Stimulated activated naive B cell treated with anti-CD40 and anti-IgM and Interleukin-4, amounts not matched to agents 10 μg/mL and 1 μg/mL and 100 μg/mL, for 72 hours (primary cell): Measurements from ENCODE around the gene SYNGR1.
A peak's percentile ranks its signal among the peaks of the same experiment; 100 is the strongest.
"Not testable (repeated sequence)": the region's sequence is repeated elsewhere in the genome, so short reads cannot be mapped to it uniquely, and the experiment has no call there.

Experiments used
- ATAC-seq, 2 donors: fragments of 150-1000 bp; cut with Tn5 transposase; replicated peaks; 2 replicates each; pipeline ENCODE4 v1.10.0; 2021; ENCODE audit warnings: moderate library complexity in 1 of 2
- DNase-seq: peaks from one replicate; pipeline ENCODE4 v3.0.0; 2021
- H3K27ac Mint-ChIP-seq: one replicate; pipeline ENCODE4 v1.8.0; 2022; ENCODE audit warnings: mild to moderate bottlenecking, mixed read lengths
- H3K27me3 Mint-ChIP-seq, 2 donors: one replicate each; pipeline ENCODE4 v1.8.0; 2022; ENCODE audit warnings: mixed read lengths in 2 of 2
- H3K36me3 Mint-ChIP-seq, 2 donors: one replicate each; pipeline ENCODE4 v1.8.0; 2022; ENCODE audit warnings: mixed read lengths in 2 of 2, mild to moderate bottlenecking in 1 of 2
- H3K4me1 Mint-ChIP-seq, 2 donors: one replicate each; pipeline ENCODE4 v1.8.0; 2022; ENCODE audit warnings: mixed read lengths in 2 of 2, mild to moderate bottlenecking in 1 of 2
- H3K4me3 Mint-ChIP-seq, 2 donors: one replicate each; pipeline ENCODE4 v1.8.0; 2022; ENCODE audit warnings: mild to moderate bottlenecking in 2 of 2, mixed read lengths in 2 of 2, moderate library complexity in 1 of 2
- H3K9me3 Mint-ChIP-seq, 2 donors: one replicate each; pipeline ENCODE4 v1.8.0; 2022; ENCODE audit warnings: mixed read lengths in 2 of 2, mild to moderate bottlenecking in 1 of 2

Gene SYNGR1

GRCh38 chr22:39351689-39352214 is 2.0 kb downstream of the SYNGR1 start:
- ATAC-seq (peak; percentile 88 to 89), DNase-seq (peak; percentile 77)
- peak overlapping the region; percentile 85 for H3K27ac Mint-ChIP-seq
- no peaks in the 10 kb centered on the region for H3K27me3 Mint-ChIP-seq
- H3K36me3 Mint-ChIP-seq = no peaks in the 10 kb centered on the region
- H3K4me1 Mint-ChIP-seq = peaks cover 23 to 34% of the 10 kb centered on the region in 2 donors
- no peaks in the 10 kb centered on the region for H3K9me3 Mint-ChIP-seq
- H3K4me3 Mint-ChIP-seq = peak overlapping the region; percentile 81 to 89

GRCh38 chr22:39352306-39352891 is 2.6 kb downstream of the SYNGR1 start:
- peak overlapping the region in 1 of 2 donors; percentile 89 for H3K4me3 Mint-ChIP-seq
- H3K27ac Mint-ChIP-seq = no peak overlapping the region
- peaks cover 23 to 34% of the 10 kb centered on the region in 2 donors for H3K4me1 Mint-ChIP-seq
- no peaks in the 10 kb centered on the region for H3K36me3 Mint-ChIP-seq
- DNase-seq (no peak), ATAC-seq (no peak)
- H3K27me3 Mint-ChIP-seq = no peaks in the 10 kb centered on the region
- H3K9me3 Mint-ChIP-seq = no peaks in the 10 kb centered on the region

- Mint-ChIP-seq H3K36me3 (peaks cover 1% of the 10 kb centered on the region in 2 donors), H3K27me3 (no peaks in the 10 kb centered on the region), H3K9me3 (no peaks in the 10 kb centered on the region), H3K4me3 (no peak overlapping the region), H3K4me1 (peaks cover 23 to 34% of the 10 kb centered on the region in 2 donors), H3K27ac (no peak overlapping the region)
- DNase-seq (no peak), ATAC-seq (no peak)
Observed at GRCh38 chr22:39353346-39353745, 3.6 kb downstream of the SYNGR1 start.

- Mint-ChIP-seq H3K27ac (peak overlapping the region; percentile 42), H3K4me3 (no peak overlapping the region), H3K36me3 (peaks cover 3 to 7% of the 10 kb centered on the region in 2 donors), H3K4me1 (peaks cover 16 to 25% of the 10 kb centered on the region in 2 donors), H3K27me3 (no peaks in the 10 kb centered on the region), H3K9me3 (no peaks in the 10 kb centered on the region)
- DNase-seq (no peak), ATAC-seq (no peak)
Observed at GRCh38 chr22:39355080-39355479, 5.3 kb downstream of the SYNGR1 start.

GRCh38 chr22:39355805-39356204 is 6.0 kb downstream of the SYNGR1 start:
- not testable (repeated sequence) for H3K27me3 Mint-ChIP-seq, H3K4me3 Mint-ChIP-seq, H3K27ac Mint-ChIP-seq, H3K9me3 Mint-ChIP-seq, ATAC-seq, DNase-seq, H3K36me3 Mint-ChIP-seq
- H3K4me1 Mint-ChIP-seq = peaks cover 16 to 25% of the 10 kb centered on the region in 2 donors

GRCh38 chr22:39356464-39356863 is 6.7 kb downstream of the SYNGR1 start:
- Mint-ChIP-seq H3K9me3 (no peaks in the 10 kb centered on the region), H3K27ac (no peak overlapping the region), H3K36me3 (peaks cover 3 to 7% of the 10 kb centered on the region in 2 donors), H3K4me1 (peaks cover 13 to 19% of the 10 kb centered on the region in 2 donors), H3K27me3 (no peaks in the 10 kb centered on the region), H3K4me3 (no peak overlapping the region)
- DNase-seq (no peak), ATAC-seq (no peak)

GRCh38 chr22:39357110-39358108 is 7.6 kb downstream of the SYNGR1 start:
- H3K27ac Mint-ChIP-seq, H3K4me1 Mint-ChIP-seq, H3K36me3 Mint-ChIP-seq, H3K9me3 Mint-ChIP-seq, DNase-seq, H3K4me3 Mint-ChIP-seq, H3K27me3 Mint-ChIP-seq, ATAC-seq: not testable (repeated sequence)

GRCh38 chr22:39358197-39358596 is 8.4 kb downstream of the SYNGR1 start:
- not testable (repeated sequence) for ATAC-seq, H3K36me3 Mint-ChIP-seq, H3K27ac Mint-ChIP-seq, DNase-seq, H3K4me1 Mint-ChIP-seq, H3K9me3 Mint-ChIP-seq, H3K27me3 Mint-ChIP-seq, H3K4me3 Mint-ChIP-seq

- Mint-ChIP-seq H3K27me3 (peaks cover 0 to 8% of the 10 kb centered on the region in 2 donors), H3K9me3 (no peaks in the 10 kb centered on the region), H3K4me3 (no peak overlapping the region), H3K27ac (no peak overlapping the region), H3K36me3 (peaks cover 3 to 7% of the 10 kb centered on the region in 2 donors), H3K4me1 (peaks cover 12 to 17% of the 10 kb centered on the region in 2 donors)
- DNase-seq (no peak), ATAC-seq (no peak)
Observed at GRCh38 chr22:39359659-39360195, 9.9 kb downstream of the SYNGR1 start.

GRCh38 chr22:39360242-39360641 is 10.5 kb downstream of the SYNGR1 start:
- no peaks in the 10 kb centered on the region for H3K9me3 Mint-ChIP-seq
- no peak overlapping the region for H3K4me3 Mint-ChIP-seq
- H3K36me3 Mint-ChIP-seq = peaks cover 3 to 7% of the 10 kb centered on the region in 2 donors
- no peak for ATAC-seq
- peaks cover 0 to 8% of the 10 kb centered on the region in 2 donors for H3K27me3 Mint-ChIP-seq
- no peak for DNase-seq
- H3K27ac Mint-ChIP-seq = no peak overlapping the region
- peaks cover 16 to 22% of the 10 kb centered on the region in 2 donors for H3K4me1 Mint-ChIP-seq

- no peak for DNase-seq
- Mint-ChIP-seq H3K9me3 (no peaks in the 10 kb centered on the region), H3K27ac (no peak overlapping the region), H3K36me3 (peaks cover 3 to 7% of the 10 kb centered on the region in 2 donors), H3K4me1 (peaks cover 17 to 28% of the 10 kb centered on the region in 2 donors), H3K4me3 (no peak overlapping the region), H3K27me3 (peaks cover 0 to 8% of the 10 kb centered on the region in 2 donors)
- ATAC-seq = peak; percentile 36 to 39
Observed at GRCh38 chr22:39360674-39361413, 11.1 kb downstream of the SYNGR1 start.

GRCh38 chr22:39361496-39361895 is 11.7 kb downstream of the SYNGR1 start:
- ATAC-seq (no peak), DNase-seq (no peak)
- Mint-ChIP-seq H3K27ac (no peak overlapping the region), H3K9me3 (no peaks in the 10 kb centered on the region), H3K4me3 (no peak overlapping the region), H3K27me3 (peaks cover 0 to 8% of the 10 kb centered on the region in 2 donors), H3K36me3 (peaks cover 3 to 7% of the 10 kb centered on the region in 2 donors), H3K4me1 (peaks cover 17 to 28% of the 10 kb centered on the region in 2 donors)

GRCh38 chr22:39362271-39362670 is 12.5 kb downstream of the SYNGR1 start:
- H3K9me3 Mint-ChIP-seq = no peaks in the 10 kb centered on the region
- H3K27me3 Mint-ChIP-seq = peaks cover 0 to 8% of the 10 kb centered on the region in 2 donors
- ATAC-seq (no peak), DNase-seq (no peak)
- no peak overlapping the region for H3K27ac Mint-ChIP-seq
- peaks cover 3 to 11% of the 10 kb centered on the region in 2 donors for H3K36me3 Mint-ChIP-seq
- peaks cover 24 to 35% of the 10 kb centered on the region in 2 donors for H3K4me1 Mint-ChIP-seq
- no peak overlapping the region for H3K4me3 Mint-ChIP-seq

- H3K4me1 Mint-ChIP-seq = peaks cover 27 to 39% of the 10 kb centered on the region in 2 donors
- ATAC-seq (no peak), DNase-seq (no peak)
- H3K27me3 Mint-ChIP-seq = peaks cover 0 to 8% of the 10 kb centered on the region in 2 donors
- H3K27ac Mint-ChIP-seq = no peak overlapping the region
- peaks cover 3 to 13% of the 10 kb centered on the region in 2 donors for H3K36me3 Mint-ChIP-seq
- no peak overlapping the region for H3K4me3 Mint-ChIP-seq
- no peaks in the 10 kb centered on the region for H3K9me3 Mint-ChIP-seq
Observed at GRCh38 chr22:39362932-39363331, 13.1 kb downstream of the SYNGR1 start.
